ENCODE results near the gene ST6GALNAC6. TPM values are rescaled to one million over a fixed set of nuclear protein-coding genes. Genes with fewer than 3 reads are reported as not detected.

Gene ST6GALNAC6
- total and polyA plus RNA-seq, 9 donors: 35.9 to 60.6 (median 49.0) TPM

GRCh38 chr9:127867356-127868277, 31.8 kb downstream of the ST6GALNAC6 start:
- H3K27me3 ChIP-seq (ENCODE audit: control insufficient read depth, insufficient read depth, low read length): no peaks in the 10 kb centered on the region
- no peak overlapping the region for H3K4me3 ChIP-seq (ENCODE audit: low read length)
- peaks cover 59% of the 10 kb centered on the region for H3K36me3 ChIP-seq (ENCODE audit: control insufficient read depth, insufficient read depth, low read length)
- WGBS (ENCODE audit: insufficient coverage): 79% methylated on average over 27 of the region's 30 CpGs
- no peak overlapping the region for H3K27ac ChIP-seq (ENCODE audit: low read length)
- no peak for DNase-seq
- peaks cover 15% of the 10 kb centered on the region for H3K4me1 ChIP-seq (ENCODE audit: control insufficient read depth, insufficient read depth, low read length)
- H3K9me3 ChIP-seq (replicated peaks; ENCODE audit: control insufficient read depth, low read depth, low read length): no peaks in the 10 kb centered on the region

GRCh38 chr9:127866535-127866934, 32.9 kb downstream of the ST6GALNAC6 start:
- peaks cover 48% of the 10 kb centered on the region for H3K36me3 ChIP-seq (ENCODE audit: control insufficient read depth, insufficient read depth, low read length)
- H3K9me3 ChIP-seq (replicated peaks; ENCODE audit: control insufficient read depth, low read depth, low read length): no peaks in the 10 kb centered on the region
- DNase-seq: no peak
- WGBS (ENCODE audit: insufficient coverage): 87% methylated on average over 10 of the region's 13 CpGs
- no peak overlapping the region for H3K4me3 ChIP-seq (ENCODE audit: low read length)
- H3K4me1 ChIP-seq (ENCODE audit: control insufficient read depth, insufficient read depth, low read length): peaks cover 24% of the 10 kb centered on the region
- H3K27me3 ChIP-seq (ENCODE audit: control insufficient read depth, insufficient read depth, low read length): no peaks in the 10 kb centered on the region
- H3K27ac ChIP-seq (ENCODE audit: low read length): no peak overlapping the region

GRCh38 chr9:127865645-127866464, 33.5 kb downstream of the ST6GALNAC6 start:
- Histone ChIP-seq H3K27ac (ENCODE audit: low read length) (no peak overlapping the region), H3K9me3 (replicated peaks; ENCODE audit: control insufficient read depth, low read depth, low read length) (no peaks in the 10 kb centered on the region), H3K4me3 (ENCODE audit: low read length) (no peak overlapping the region), H3K36me3 (ENCODE audit: control insufficient read depth, insufficient read depth, low read length) (peaks cover 42% of the 10 kb centered on the region), H3K4me1 (ENCODE audit: control insufficient read depth, insufficient read depth, low read length) (peaks cover 31% of the 10 kb centered on the region), H3K27me3 (ENCODE audit: control insufficient read depth, insufficient read depth, low read length) (no peaks in the 10 kb centered on the region)
- no peak for DNase-seq
- 74% methylated on average over 17 of the region's 19 CpGs for WGBS (ENCODE audit: insufficient coverage)

- Histone ChIP-seq H3K9me3 (replicated peaks; ENCODE audit: control insufficient read depth, low read depth, low read length) (no peaks in the 10 kb centered on the region), H3K4me3 (ENCODE audit: low read length) (no peak overlapping the region), H3K4me1 (ENCODE audit: control insufficient read depth, insufficient read depth, low read length) (peaks cover 37% of the 10 kb centered on the region), H3K36me3 (ENCODE audit: control insufficient read depth, insufficient read depth, low read length) (peaks cover 20% of the 10 kb centered on the region), H3K27ac (ENCODE audit: low read length) (no peak overlapping the region), H3K27me3 (ENCODE audit: control insufficient read depth, insufficient read depth, low read length) (no peaks in the 10 kb centered on the region)
- DNase-seq: no peak
- WGBS (ENCODE audit: insufficient coverage): 45% methylated on average over 8 of the region's 13 CpGs
These were observed 36.2 kb downstream of the ST6GALNAC6 start for GRCh38 chr9:127863191-127863621.

GRCh38 chr9:127862075-127863011, 37.1 kb downstream of the ST6GALNAC6 start:
- peaks cover 45% of the 10 kb centered on the region for H3K4me1 ChIP-seq (ENCODE audit: control insufficient read depth, insufficient read depth, low read length)
- no peaks in the 10 kb centered on the region for H3K27me3 ChIP-seq (ENCODE audit: control insufficient read depth, insufficient read depth, low read length)
- no peak overlapping the region for H3K4me3 ChIP-seq (ENCODE audit: low read length)
- H3K36me3 ChIP-seq (ENCODE audit: control insufficient read depth, insufficient read depth, low read length): peaks cover 11% of the 10 kb centered on the region
- H3K9me3 ChIP-seq (replicated peaks; ENCODE audit: control insufficient read depth, low read depth, low read length): no peaks in the 10 kb centered on the region
- DNase-seq: peak; percentile 87
- peak overlapping the region; percentile 69 for H3K27ac ChIP-seq (ENCODE audit: low read length)
- 32% methylated on average over 19 of the region's 29 CpGs for WGBS (ENCODE audit: insufficient coverage)

- Histone ChIP-seq H3K27me3 (ENCODE audit: control insufficient read depth, insufficient read depth, low read length) (no peaks in the 10 kb centered on the region), H3K27ac (ENCODE audit: low read length) (no peak overlapping the region), H3K4me1 (ENCODE audit: control insufficient read depth, insufficient read depth, low read length) (peaks cover 59% of the 10 kb centered on the region), H3K36me3 (ENCODE audit: control insufficient read depth, insufficient read depth, low read length) (peaks cover under 1% of the 10 kb centered on the region), H3K4me3 (ENCODE audit: low read length) (no peak overlapping the region), H3K9me3 (replicated peaks; ENCODE audit: control insufficient read depth, low read depth, low read length) (no peaks in the 10 kb centered on the region)
- DNase-seq: no peak
- WGBS (ENCODE audit: insufficient coverage): 85% methylated on average over 8 of the region's 11 CpGs
These were observed 38.6 kb downstream of the ST6GALNAC6 start for GRCh38 chr9:127860779-127861178.

- H3K27me3 ChIP-seq (ENCODE audit: control insufficient read depth, insufficient read depth, low read length): no peaks in the 10 kb centered on the region
- no peak for DNase-seq
- peaks cover 59% of the 10 kb centered on the region for H3K4me1 ChIP-seq (ENCODE audit: control insufficient read depth, insufficient read depth, low read length)
- no peak overlapping the region for H3K27ac ChIP-seq (ENCODE audit: low read length)
- H3K36me3 ChIP-seq (ENCODE audit: control insufficient read depth, insufficient read depth, low read length): no peaks in the 10 kb centered on the region
- no peaks in the 10 kb centered on the region for H3K9me3 ChIP-seq (replicated peaks; ENCODE audit: control insufficient read depth, low read depth, low read length)
- 33% methylated on average over 8 of the region's 8 CpGs for WGBS (ENCODE audit: insufficient coverage)
- no peak overlapping the region for H3K4me3 ChIP-seq (ENCODE audit: low read length)
These were observed 39.1 kb downstream of the ST6GALNAC6 start for GRCh38 chr9:127860260-127860659.

- Histone ChIP-seq H3K4me1 (ENCODE audit: control insufficient read depth, insufficient read depth, low read length) (peaks cover 78% of the 10 kb centered on the region), H3K36me3 (ENCODE audit: control insufficient read depth, insufficient read depth, low read length) (no peaks in the 10 kb centered on the region), H3K27ac (ENCODE audit: low read length) (no peak overlapping the region), H3K27me3 (ENCODE audit: control insufficient read depth, insufficient read depth, low read length) (no peaks in the 10 kb centered on the region), H3K4me3 (ENCODE audit: low read length) (no peak overlapping the region), H3K9me3 (replicated peaks; ENCODE audit: control insufficient read depth, low read depth, low read length) (no peaks in the 10 kb centered on the region)
- 16% methylated on average over 12 of the region's 12 CpGs for WGBS (ENCODE audit: insufficient coverage)
- peak; percentile 41 for DNase-seq
These were observed 41.3 kb downstream of the ST6GALNAC6 start for GRCh38 chr9:127858041-127858512.

- no peak overlapping the region for H3K4me3 ChIP-seq (ENCODE audit: low read length)
- no peak overlapping the region for H3K27ac ChIP-seq (ENCODE audit: low read length)
- WGBS (ENCODE audit: insufficient coverage): 80% methylated on average over 1 of the region's 4 CpGs
- no peaks in the 10 kb centered on the region for H3K27me3 ChIP-seq (ENCODE audit: control insufficient read depth, insufficient read depth, low read length)
- peaks cover 74% of the 10 kb centered on the region for H3K4me1 ChIP-seq (ENCODE audit: control insufficient read depth, insufficient read depth, low read length)
- peaks cover 4% of the 10 kb centered on the region for H3K36me3 ChIP-seq (ENCODE audit: control insufficient read depth, insufficient read depth, low read length)
- DNase-seq: no peak
- no peaks in the 10 kb centered on the region for H3K9me3 ChIP-seq (replicated peaks; ENCODE audit: control insufficient read depth, low read depth, low read length)
These were observed 42.1 kb downstream of the ST6GALNAC6 start for GRCh38 chr9:127857278-127857677.

Measured in muscle of leg (tissue), 11 donors.